GM19328 (cell line): Measurements from ENCODE around the gene AKR1D1.
"Not testable (repeated sequence)": the region's sequence is repeated elsewhere in the genome, so short reads cannot be mapped to it uniquely, and the experiment has no call there.

Source experiments
- ATAC-seq: cut with Tn5 transposase; IDR thresholded peaks from one replicate; pipeline ENCODE4 v1.9.1; 2021; ENCODE audit warnings: mild to moderate bottlenecking, moderate library complexity; ENCODE audit not compliant: unreplicated experiment

The AKR1D1 gene

GRCh38 chr7:138076196-138076595 is at the start of gene AKR1D1:
Gene AKR1D1 (plus strand): TSS chr7:138076459. CDS start chr7:138076519, 60 bp downstream.
- no peak for ATAC-seq

- no peak for ATAC-seq
Observed at GRCh38 chr7:138027100-138027499, 49.2 kb upstream of the AKR1D1 start.

- ATAC-seq, result no peak
Observed at GRCh38 chr7:138029126-138029525, 47.1 kb upstream of the AKR1D1 start.

- ATAC-seq, result no peak
Observed at GRCh38 chr7:138029941-138030340, 46.3 kb upstream of the AKR1D1 start.

GRCh38 chr7:138030679-138031351 is 45.4 kb upstream of the AKR1D1 start:
- ATAC-seq, result no peak

GRCh38 chr7:138032186-138032585 is 44.1 kb upstream of the AKR1D1 start:
- ATAC-seq, result no peak

- ATAC-seq, result no peak
Observed at GRCh38 chr7:138032770-138033169, 43.5 kb upstream of the AKR1D1 start.

GRCh38 chr7:138033241-138033640 is 43.0 kb upstream of the AKR1D1 start:
- no peak for ATAC-seq

- no peak for ATAC-seq
Observed at GRCh38 chr7:138036135-138036534, 40.1 kb upstream of the AKR1D1 start.

- not testable (repeated sequence) for ATAC-seq
Observed at GRCh38 chr7:138040063-138040462, 36.2 kb upstream of the AKR1D1 start.

GRCh38 chr7:138044897-138045296 is 31.4 kb upstream of the AKR1D1 start:
- no peak for ATAC-seq

- ATAC-seq, result no peak
Observed at GRCh38 chr7:138047907-138048306, 28.4 kb upstream of the AKR1D1 start.

- ATAC-seq, result no peak
Observed at GRCh38 chr7:138049505-138050116, 26.6 kb upstream of the AKR1D1 start.

- not testable (repeated sequence) for ATAC-seq
Observed at GRCh38 chr7:138051712-138052247, 24.5 kb upstream of the AKR1D1 start.

- ATAC-seq, result no peak
Observed at GRCh38 chr7:138052696-138053095, 23.6 kb upstream of the AKR1D1 start.

GRCh38 chr7:138055698-138056097 is 20.6 kb upstream of the AKR1D1 start:
- ATAC-seq, result not testable (repeated sequence)

GRCh38 chr7:138063400-138063799 is 12.9 kb upstream of the AKR1D1 start:
- no peak for ATAC-seq

- no peak for ATAC-seq
Observed at GRCh38 chr7:138064856-138065357, 11.4 kb upstream of the AKR1D1 start.

GRCh38 chr7:138065827-138066226 is 10.4 kb upstream of the AKR1D1 start:
- ATAC-seq, result no peak

- no peak for ATAC-seq
Observed at GRCh38 chr7:138066954-138067394, 9.3 kb upstream of the AKR1D1 start.

GRCh38 chr7:138067774-138068173 is 8.5 kb upstream of the AKR1D1 start:
- ATAC-seq, result no peak

GRCh38 chr7:138070908-138071307 is 5.4 kb upstream of the AKR1D1 start:
- ATAC-seq, result no peak
